ENCODE data around the gene NUP85.
"Not testable (repeated sequence)": the region's sequence is repeated elsewhere in the genome, so short reads cannot be mapped to it uniquely, and the experiment has no call there.

The NUP85 gene

GRCh38 chr17:75199886-75200618 is 5.4 kb upstream of the NUP85 start:
- in situ Hi-C loops (cut with MboI; ENCODE audit: low sequenced_read_pairs) = loop anchor here (10.0 kb wide), 1 partner anchor 235 kb away; no protein-coding TSS in a partner anchor

DNA sequence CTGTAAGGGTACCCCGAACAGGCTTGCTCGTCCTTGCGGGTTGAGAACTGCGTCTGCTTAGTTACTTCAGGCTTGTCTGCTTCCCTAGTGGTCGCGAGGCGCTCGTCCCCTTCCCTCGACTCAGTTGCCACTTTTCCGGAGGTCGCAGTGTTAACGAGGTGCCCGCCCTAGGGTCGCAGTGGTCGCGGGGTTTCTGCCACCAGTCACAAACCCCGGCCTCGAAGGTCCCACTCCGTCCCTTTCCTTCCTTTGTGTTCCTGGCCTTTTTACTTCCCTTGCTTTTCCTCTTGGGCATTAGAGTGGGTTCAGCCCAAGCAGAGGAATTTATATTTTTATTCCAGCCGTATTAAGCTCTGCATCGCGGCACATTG is 299 bp downstream of the NUP85 start:
- in situ Hi-C loops (cut with MboI; ENCODE audit: low sequenced_read_pairs) = no loop called here

DNA sequence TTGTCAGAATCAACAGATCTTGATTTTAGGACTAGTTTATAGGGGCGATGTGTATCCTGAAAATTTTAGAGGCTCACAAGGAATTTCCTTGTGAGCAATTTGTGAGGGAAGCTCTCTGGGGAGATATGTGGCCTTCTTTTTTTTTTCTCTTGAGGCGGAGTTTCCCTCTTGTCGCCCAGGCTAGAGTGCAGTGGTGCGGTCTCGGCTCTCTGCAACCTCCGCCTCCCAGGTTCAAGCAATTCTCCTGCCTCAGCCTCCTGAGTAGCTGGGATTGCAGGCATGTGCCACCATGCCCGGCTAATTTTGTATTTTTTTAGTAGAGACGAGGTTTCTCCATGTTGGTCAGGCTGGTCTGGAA is 1.6 kb downstream of the NUP85 start:
- in situ Hi-C loops (cut with MboI; ENCODE audit: low sequenced_read_pairs) = not testable (repeated sequence)

DNA sequence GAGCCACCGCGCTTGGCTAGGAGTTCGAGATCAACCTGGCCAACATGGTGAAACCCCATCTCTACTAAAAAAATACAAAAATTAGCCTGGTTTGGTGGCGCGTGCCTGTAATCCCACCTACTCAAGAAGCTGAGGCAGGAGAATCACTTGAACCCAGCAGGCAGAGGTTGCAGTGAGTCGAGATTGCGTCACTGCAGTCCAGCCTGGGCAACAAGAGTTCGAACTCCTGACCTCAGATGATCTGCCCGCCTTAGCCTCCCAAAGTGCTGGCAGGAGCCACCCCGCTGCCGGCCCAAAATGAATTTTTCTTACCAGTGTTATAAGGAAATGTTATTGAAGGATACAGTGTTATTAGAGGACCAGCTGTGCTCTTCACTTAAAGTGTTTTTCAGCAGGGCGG is 2.3 kb downstream of the NUP85 start:
- in situ Hi-C loops (cut with MboI; ENCODE audit: low sequenced_read_pairs) = no loop called here

GRCh38 chr17:75208161-75208560 is 2.7 kb downstream of the NUP85 start:
- in situ Hi-C loops (cut with MboI; ENCODE audit: low sequenced_read_pairs) = no loop called here

- in situ Hi-C loops (cut with MboI; ENCODE audit: low sequenced_read_pairs) = no loop called here
Measured at GRCh38 chr17:75209061-75209460, 3.6 kb downstream of the NUP85 start.

DNA sequence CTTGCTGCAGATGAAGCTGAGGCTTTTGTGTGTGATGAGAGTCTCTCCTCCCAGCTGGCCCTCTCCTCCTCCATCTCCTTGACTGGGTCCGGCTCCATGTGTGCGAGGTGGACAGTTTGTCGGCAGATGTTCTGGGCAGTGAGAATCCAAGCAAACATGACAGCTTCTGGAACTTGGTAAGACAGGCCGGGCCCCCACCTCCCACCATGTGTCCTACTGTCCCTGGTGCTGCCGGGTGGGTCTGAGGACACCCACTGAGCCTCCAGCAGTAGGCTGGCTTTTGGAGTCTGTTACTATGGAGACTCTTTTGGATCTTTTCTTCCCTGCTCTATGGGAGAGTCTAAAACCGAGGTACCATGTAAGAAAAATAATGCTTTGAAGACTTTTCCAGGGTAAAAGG is 12.7 kb downstream of the NUP85 start:
- in situ Hi-C loops (cut with MboI; ENCODE audit: low sequenced_read_pairs) = no loop called here

DNA sequence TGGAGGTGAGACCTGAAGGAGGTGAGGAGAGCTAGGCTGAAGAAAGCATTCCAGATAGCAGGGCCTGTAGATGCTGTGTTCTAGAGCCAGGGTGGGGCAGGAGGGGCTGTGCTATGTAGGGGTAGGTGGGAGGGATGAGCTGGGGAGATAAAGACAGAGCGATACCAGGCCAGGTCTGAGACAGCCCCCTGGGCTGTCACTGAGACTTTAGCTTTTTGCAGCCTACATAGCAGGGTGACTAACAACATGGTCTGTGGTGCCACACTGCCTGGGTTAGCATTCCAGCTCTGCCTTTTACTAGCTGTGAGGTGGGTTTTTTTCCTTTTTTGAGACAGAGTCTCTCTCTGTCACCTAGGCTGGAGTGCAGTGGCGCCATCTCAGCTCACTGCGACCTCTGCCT is 14.3 kb downstream of the NUP85 start:
- in situ Hi-C loops (cut with MboI; ENCODE audit: low sequenced_read_pairs) = no loop called here

GRCh38 chr17:75225016-75225415 is 19.5 kb downstream of the NUP85 start:
- in situ Hi-C loops (cut with MboI; ENCODE audit: low sequenced_read_pairs) = no loop called here

DNA sequence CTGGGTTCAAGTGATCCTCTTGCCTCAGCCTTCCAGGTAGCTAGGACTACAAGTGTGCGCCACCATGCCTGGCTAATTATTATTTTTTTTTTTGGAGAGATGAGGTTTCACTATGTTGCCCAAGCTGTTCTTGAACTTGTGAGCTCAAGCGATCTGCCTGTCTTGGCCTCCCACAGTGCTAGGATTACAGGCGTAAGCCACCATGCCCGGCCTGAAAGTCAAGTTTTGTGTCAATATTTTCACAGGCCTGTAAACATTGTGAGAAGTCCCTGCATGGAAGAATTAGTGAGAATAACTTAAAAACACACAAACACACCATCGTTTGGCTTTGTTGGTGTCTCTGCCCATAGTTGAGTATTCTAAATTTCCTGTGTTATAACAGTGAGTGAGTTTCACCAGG is 22.2 kb downstream of the NUP85 start:
- in situ Hi-C loops (cut with MboI; ENCODE audit: low sequenced_read_pairs) = no loop called here

- in situ Hi-C loops (cut with MboI; ENCODE audit: low sequenced_read_pairs) = no loop called here
Measured at GRCh38 chr17:75228305-75228704, 22.8 kb downstream of the NUP85 start.

DNA sequence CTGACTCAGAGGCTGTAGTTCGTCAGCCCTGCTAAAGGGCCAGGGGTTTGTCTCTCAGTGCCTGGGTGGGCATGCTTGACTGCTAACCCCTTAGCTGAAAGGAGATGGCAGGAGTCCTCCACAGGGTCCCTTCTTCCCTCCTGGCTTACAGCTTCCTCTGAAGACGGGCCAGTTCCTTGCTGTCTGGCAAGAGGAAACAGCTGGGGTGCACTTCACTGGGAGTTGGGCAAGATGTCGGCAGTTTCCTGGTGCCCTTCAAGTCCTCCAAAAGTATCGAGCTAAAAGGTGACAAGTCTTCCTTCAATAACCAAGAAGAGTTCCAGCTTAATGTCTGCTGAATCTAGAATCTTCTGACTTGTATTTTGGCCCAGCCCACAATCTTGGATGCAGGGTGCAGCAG is 23.4 kb downstream of the NUP85 start:
- in situ Hi-C loops (cut with MboI; ENCODE audit: low sequenced_read_pairs) = no loop called here

DNA sequence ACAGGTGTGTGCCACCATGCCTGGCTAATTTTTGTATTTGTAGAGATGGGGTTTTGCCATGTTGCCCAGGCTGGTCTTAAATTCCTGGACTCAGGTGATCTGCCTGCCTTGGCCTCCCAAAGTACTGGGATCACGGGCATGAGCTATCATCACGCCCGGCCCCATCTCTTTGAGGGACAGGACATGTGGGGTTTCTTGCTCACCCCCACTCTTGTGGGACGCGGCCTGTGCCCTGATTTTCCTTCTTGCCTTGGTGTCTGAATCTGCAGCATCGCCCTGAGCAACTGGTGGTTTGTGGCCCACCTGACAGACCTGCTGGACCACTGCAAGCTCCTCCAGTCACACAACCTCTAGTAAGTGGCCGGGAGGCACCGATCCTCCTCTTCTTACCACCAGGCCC is 25.6 kb downstream of the NUP85 start:
- in situ Hi-C loops (cut with MboI; ENCODE audit: low sequenced_read_pairs) = no loop called here

DNA sequence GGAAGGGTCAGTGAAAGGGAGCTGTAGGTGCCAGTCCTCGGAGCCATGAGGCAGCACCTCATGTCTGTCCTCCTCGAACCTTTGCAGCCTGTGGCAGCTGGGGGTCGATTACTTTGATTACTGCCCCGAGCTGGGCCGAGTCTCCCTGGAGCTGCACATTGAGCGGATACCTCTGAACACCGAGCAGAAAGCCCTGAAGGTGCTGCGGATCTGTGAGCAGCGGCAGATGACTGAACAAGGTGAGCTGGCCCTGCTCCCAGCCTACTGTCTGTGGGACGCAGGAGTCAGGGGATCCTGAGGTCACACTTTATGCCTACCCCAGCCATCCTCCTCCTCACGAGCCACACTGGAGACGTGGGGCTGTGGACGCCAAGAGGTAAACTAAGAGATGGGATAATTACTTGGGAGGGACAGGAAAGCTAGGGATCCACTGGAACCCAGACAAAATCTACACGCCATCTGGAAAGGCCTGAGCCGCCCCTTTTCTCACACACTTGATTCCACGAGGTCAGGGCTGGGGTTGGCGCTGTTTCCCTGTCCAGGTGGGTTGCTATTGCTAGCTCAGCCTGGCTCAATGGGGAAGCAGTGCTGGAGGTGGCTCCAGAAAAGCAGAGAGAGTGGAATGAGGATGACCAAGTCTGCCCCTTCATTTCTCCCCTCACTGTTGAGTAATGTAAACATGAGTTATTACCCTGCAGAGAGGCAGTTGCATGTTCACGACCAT is 26.4 kb downstream of the NUP85 start:
- in situ Hi-C loops (cut with MboI; ENCODE audit: low sequenced_read_pairs) = no loop called here

DNA sequence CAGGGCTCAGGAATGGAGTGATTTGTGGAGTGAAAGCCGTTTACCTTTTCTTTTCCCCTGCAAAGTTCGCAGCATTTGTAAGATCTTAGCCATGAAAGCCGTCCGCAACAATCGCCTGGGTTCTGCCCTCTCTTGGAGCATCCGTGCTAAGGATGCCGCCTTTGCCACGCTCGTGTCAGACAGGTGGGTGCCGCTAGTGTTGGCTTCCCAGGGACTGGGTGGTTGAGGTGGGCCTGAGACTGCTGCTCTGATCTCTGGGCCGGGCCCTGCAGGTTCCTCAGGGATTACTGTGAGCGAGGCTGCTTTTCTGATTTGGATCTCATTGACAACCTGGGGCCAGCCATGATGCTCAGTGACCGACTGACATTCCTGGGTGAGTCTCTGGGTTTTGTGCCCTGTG is 27.3 kb downstream of the NUP85 start:
- in situ Hi-C loops (cut with MboI; ENCODE audit: low sequenced_read_pairs) = no loop called here

GRCh38 chr17:75237100-75238014 is 31.9 kb downstream of the NUP85 start:
- in situ Hi-C loops (cut with MboI; ENCODE audit: low sequenced_read_pairs) = no loop called here

DNA sequence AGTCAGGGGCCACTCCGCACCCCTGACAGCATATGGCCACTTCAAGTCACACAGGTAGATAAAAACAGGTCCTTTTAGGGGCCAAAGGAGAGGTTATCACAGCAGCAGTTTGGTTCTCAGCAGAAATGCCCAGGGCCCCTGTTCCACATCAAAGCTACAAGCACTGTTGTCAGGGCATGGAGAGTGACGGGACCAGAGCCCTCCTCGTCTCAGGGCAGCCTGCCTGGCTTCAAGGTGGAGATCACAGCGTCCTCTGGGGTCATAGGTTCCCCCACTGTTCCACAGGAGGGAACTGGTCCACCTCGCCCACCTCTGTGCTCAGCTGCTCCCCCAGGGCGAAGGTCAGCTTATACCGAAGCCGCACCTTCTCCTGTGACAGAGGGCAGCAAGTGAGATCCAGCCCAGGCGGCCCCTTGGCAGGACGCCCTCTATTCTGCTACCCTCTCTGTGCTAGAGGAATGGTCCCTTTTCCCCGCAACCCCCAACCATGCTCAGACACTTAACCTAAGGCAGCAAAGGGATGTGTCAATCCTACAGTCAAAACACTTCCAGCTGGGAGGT is 32.6 kb downstream of the NUP85 start:
- in situ Hi-C loops (cut with MboI; ENCODE audit: low sequenced_read_pairs) = no loop called here

DNA sequence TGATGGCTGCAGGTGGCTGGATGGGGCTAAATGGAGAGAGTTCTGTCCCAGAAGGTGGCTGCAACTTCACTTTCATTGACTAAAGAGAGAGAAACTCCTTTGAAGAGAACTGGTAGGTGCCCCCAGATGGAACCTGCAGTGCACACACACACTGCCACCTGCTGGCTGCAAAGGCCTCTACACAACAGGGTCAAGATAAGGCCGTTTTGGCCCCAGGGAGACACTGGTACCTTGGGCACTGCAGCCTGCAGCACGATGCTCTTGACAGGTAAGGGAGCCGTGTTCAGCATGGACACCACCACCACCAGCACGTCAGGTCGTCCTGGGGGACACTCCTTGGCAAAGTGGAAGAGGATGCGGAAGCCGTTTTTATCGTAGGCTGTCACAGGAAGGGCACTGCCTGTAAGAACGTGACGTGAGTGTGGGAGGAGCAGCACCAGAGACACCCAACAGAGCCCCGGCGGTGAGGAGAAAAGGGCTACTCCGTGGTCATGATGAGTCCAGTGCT is 33.3 kb downstream of the NUP85 start:
- in situ Hi-C loops (cut with MboI; ENCODE audit: low sequenced_read_pairs) = no loop called here

DNA sequence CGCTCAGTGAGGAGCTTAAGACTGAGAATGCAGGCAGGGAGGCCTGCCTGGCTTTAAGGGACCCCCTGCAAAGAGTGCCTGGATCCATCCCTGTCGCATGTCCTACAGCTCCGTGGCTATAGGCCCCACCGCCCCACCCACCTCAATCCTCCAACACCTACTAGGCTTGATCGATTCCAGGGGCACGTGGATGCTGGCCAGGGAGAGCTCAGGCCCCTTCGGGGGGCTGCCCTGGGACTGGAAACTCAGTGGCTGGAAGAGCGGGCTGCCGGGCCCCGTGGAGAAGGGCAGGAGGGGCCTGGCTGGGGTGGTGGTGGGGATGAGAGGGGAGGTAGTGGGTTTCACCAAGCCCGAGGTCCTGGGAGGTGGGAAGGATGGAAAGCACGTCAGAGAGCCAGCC is 33.7 kb downstream of the NUP85 start:
- in situ Hi-C loops (cut with MboI; ENCODE audit: low sequenced_read_pairs) = no loop called here

DNA sequence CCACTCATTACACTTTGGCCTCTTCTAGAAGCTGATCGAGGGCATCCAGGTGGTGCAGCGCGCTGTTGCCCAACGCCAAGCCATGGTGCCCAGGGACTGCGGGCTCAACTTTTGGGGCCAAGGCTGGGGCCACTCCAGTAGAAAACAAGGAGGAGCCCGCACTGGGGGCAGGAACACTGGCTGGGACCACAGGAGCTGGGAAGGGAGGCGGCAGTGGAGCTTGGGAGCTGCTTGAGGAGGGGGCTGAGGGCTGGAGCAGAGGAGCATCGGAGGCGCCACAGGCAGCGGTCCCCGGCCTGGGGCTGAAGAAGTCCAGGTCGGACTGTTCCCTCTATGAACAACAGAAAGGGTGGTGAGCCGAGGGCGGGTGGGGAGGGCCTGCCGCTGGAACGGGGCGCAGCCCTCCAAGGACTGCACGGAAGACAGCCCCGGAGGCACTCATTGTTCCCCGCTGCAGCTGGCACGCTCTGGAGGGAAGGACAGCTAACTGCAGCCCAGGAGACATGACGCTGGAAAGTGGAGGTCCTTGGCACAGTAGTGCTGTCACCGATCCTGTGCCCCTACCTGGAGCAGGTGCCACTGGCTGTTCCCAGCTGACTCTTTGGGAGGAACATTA is 34.4 kb downstream of the NUP85 start:
- in situ Hi-C loops (cut with MboI; ENCODE audit: low sequenced_read_pairs) = no loop called here

All from HL-60/S4 (cell line).